Ovary (tissue), 9 donors: ENCODE measurements around the gene TDP1. TPM values are rescaled to one million over a fixed set of nuclear protein-coding genes. Genes with fewer than 3 reads are reported as not detected.

Experiments
- DNase-seq, 5 donors: peaks; one replicate each; pipeline ENCODE4 v3.0.0-alpha.2; 2019 to 2020
- H3K27ac ChIP-seq, 2 donors: fragments of 200-600 bp; one replicate each; pipeline versions ENCODE4 v1.5.1 to v1.8.0; 2019 to 2022
- H3K27me3 ChIP-seq: fragments of 200-600 bp; one replicate; pipeline ENCODE4 v1.8.0; 2022
- H3K36me3 ChIP-seq: fragments of 200-600 bp; sonication (generic); one replicate; pipeline ENCODE4 v1.5.1; 2019
- H3K4me1 ChIP-seq: one replicate; pipeline ENCODE4 v1.8.1; 2013; ENCODE audit warnings: mild to moderate bottlenecking, moderate library complexity; ENCODE audit not compliant: insufficient read depth
- H3K4me3 ChIP-seq: fragments of 200-600 bp; sonication (generic); one replicate; pipeline ENCODE4 v1.5.1; 2017
- H3K9me3 ChIP-seq, 2 donors: fragments of 200-600 bp in 1 of 2; sonication (generic) in 1 of 2; one replicate each; pipeline versions ENCODE4 v1.5.1 to v1.8.1; 2013 to 2019; ENCODE audit warnings: mild to moderate bottlenecking in 1 of 2, moderate library complexity in 1 of 2
- EP300 ChIP-seq: sonication (generic); formaldehyde crosslinking; IDR thresholded peaks from one replicate; pipeline ENCODE4 v1.6.1; 2017; ENCODE audit warnings: antibody characterized with exemption
- POLR2A ChIP-seq: fragments of 450-650 bp; IDR thresholded peaks from one replicate; pipeline ENCODE4 v1.6.1; 2017; ENCODE audit warnings: antibody characterized with exemption, mild to moderate bottlenecking, moderate library complexity
- WGBS, 3 donors: extraction: QIAGEN DNeasy Blood & Tissue Kit in 1 of 3; methylation state at CpG; one replicate each; pipeline versions ENCODE4 v1.1.5 to v1.1.7; 2013 to 2017; 5-methylcytosine and 5-hydroxymethylcytosine counted together
- intact Hi-C, 4 donors: fragments of 100-400 bp; cut with DNase I; formaldehyde crosslinking; loops; one replicate each; pipeline versions ENCODE4 v1.11.0 to v1.15.1; 2022 to 2023
- polyA plus RNA-seq, 2 donors: library from polyadenylated mRNA; stranded (reverse); fragments of 200-250 nt in 1 of 2; fragments of 350-450 nt in 1 of 2; fragmentation: Illumina TruSeq in 1 of 2; extraction: RNeasy Lipid Tissue Mini Kit (QIAGEN cat#74804) in 1 of 2; gene quantifications; one replicate each; pipeline ENCODE4 v1.2.3, GENCODE V29; 2013 to 2014
- total RNA-seq, 7 donors: library from RNA; depleted of rRNA in 2 of 7; stranded (reverse); fragments of >200 nt in 2 of 7; fragmentation: NEBNext Ultra II Directional in 3 of 7; extraction: Animal tissue kit (Norgen Biotek cat#: 25700) in 3 of 7; gene quantifications; one replicate each; pipeline versions ENCODE4 v1.1.0 to v1.2.4, GENCODE V29; 2016 to 2023
- TF ChIP-seq, protein P1 (sequence below), 3 donors: fragments of 450-650 bp in 2 of 3; fragments of 200-600 bp in 1 of 3; IDR thresholded peaks; one replicate each; pipeline versions ENCODE4 v1.5.1 to v1.8.0; 2016 to 2022; ENCODE audit warnings: antibody characterized with exemption in 3 of 3, mild to moderate bottlenecking in 1 of 3
- donor health status: DM: no; HTN: no; CAD: no; lungs with moderate emphysema.
- donor health status: DM: no; HTN: no; CAD: no.
- donor health status: Bipolar disorder and iron deficiency.
- donor health status: DM: yes; HTN: yes; CAD: no.
- donor health status: DM: no; HTN: no; CAD: no.
- donor health status: DM: yes; HTN: yes; CAD: no.

The TDP1 gene
- total and polyA plus RNA-seq, 9 donors, result 5.4 to 14.5 (median 9.9) TPM

DNA sequence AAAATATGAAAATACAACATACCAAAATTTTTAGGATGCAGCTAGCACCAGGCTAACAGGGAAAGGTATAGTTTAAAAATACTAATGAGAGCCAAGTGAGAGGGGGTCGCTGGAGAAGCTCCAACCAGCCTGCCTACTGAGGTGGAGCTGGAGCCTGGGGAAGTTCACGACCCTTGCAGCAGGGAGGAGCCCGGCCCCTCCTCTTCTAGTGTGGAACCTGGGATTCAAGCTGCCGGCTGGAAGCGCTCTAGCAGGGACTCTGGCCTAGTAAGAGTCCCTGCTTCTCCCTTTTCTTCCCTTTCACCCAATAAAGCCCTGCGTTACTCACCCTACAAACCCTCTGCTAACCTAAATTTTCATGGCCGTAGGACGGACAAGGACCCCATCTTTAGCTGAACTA is 101.1 kb downstream of the TDP1 start:
- H3K4me1 ChIP-seq, result peaks cover 11% of the 10 kb centered on the region
- H3K27ac ChIP-seq, result no peak overlapping the region
- no peak overlapping the region for H3K4me3 ChIP-seq
- no peak for DNase-seq
- H3K27me3 ChIP-seq, result no peaks in the 10 kb centered on the region
- WGBS, 3 donors, result 43 to 49% (median 48%) methylated on average over 8 of the region's 8 CpGs
- TF ChIP-seq POLR2A (no peak), EP300 (no peak)
- TF ChIP-seq, protein P1, sequence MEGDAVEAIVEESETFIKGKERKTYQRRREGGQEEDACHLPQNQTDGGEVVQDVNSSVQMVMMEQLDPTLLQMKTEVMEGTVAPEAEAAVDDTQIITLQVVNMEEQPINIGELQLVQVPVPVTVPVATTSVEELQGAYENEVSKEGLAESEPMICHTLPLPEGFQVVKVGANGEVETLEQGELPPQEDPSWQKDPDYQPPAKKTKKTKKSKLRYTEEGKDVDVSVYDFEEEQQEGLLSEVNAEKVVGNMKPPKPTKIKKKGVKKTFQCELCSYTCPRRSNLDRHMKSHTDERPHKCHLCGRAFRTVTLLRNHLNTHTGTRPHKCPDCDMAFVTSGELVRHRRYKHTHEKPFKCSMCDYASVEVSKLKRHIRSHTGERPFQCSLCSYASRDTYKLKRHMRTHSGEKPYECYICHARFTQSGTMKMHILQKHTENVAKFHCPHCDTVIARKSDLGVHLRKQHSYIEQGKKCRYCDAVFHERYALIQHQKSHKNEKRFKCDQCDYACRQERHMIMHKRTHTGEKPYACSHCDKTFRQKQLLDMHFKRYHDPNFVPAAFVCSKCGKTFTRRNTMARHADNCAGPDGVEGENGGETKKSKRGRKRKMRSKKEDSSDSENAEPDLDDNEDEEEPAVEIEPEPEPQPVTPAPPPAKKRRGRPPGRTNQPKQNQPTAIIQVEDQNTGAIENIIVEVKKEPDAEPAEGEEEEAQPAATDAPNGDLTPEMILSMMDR (IDR thresholded peaks at IDR 0.05), result no peak
- H3K9me3 ChIP-seq, result no peaks in the 10 kb centered on the region
- no peaks in the 10 kb centered on the region for H3K36me3 ChIP-seq
- intact Hi-C loops, result no loop called here

DNA sequence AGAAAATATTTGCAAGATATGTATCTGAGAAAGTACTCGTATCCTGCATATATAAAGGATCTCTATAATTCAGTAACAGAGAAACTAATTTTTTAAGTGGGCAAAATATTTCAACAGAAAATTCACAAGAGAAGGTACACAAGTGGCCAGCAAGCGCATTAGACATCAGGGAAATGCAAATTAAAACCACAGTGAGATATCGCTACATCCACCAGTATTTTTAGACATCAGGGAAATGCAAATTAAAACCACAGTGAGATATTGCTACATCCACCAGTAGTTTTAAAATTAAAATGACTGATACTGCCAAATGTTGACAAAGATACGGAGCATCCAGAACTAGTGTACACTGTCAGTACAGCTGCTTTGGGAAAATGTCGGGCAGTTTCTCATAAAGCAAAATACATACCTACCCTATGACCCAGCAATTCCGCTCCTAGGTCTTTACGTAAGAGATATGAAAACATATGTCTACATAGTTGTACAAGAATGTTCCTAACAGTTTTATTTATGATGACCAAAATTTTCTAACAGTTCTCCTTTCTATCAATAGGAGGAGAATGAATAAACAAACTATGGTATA is 103.2 kb downstream of the TDP1 start:
- Histone ChIP-seq H3K27ac (no peak overlapping the region), H3K9me3 (no peaks in the 10 kb centered on the region), H3K4me3 (no peak overlapping the region), H3K27me3 (no peaks in the 10 kb centered on the region), H3K4me1 (peaks cover 14% of the 10 kb centered on the region), H3K36me3 (no peaks in the 10 kb centered on the region)
- WGBS, 3 donors, result 89 to 92% (median 89%) methylated on average over 7 of the region's 7 CpGs
- TF ChIP-seq POLR2A, result no peak
- intact Hi-C loops, result no loop called here
- DNase-seq, result no peak

DNA sequence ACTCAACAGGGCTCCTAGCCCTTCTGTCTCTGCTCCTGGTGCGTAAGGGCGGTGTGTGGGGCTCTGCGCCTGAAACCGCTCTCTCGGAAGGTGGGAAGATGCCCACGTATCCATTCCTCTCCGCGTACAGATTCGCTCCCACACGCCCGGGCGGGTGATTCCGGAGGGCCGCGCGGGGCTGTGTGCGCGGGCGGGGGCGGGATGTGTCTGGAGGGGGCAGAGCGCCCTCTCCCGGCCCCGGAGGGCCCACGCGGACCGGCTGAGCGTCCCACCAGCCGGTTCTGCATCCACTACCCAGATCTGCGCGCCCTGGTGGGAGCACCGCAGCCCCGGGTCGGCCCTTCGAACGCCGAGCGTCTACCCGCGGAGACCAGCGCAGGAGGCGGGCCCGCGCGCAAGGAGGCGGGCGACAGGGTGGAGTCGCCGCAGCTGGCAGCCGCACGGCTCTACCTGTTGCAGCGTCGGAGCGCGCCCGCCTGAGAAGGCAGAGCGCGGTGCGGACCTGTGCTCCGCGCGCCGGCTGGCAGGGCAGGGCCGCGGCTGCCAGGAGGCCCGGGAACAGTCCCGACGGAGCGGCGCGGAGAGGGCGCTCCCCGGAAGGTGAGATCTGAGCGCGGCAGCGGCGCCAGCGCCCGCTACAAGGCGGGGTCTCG is 104.7 kb downstream of the TDP1 start:
- TF ChIP-seq POLR2A, result no peak
- TF ChIP-seq EP300, result no peak
- TF ChIP-seq, protein P1 (IDR thresholded peaks at IDR 0.05), result peak in 1 of 3 donors; percentile 7

DNA sequence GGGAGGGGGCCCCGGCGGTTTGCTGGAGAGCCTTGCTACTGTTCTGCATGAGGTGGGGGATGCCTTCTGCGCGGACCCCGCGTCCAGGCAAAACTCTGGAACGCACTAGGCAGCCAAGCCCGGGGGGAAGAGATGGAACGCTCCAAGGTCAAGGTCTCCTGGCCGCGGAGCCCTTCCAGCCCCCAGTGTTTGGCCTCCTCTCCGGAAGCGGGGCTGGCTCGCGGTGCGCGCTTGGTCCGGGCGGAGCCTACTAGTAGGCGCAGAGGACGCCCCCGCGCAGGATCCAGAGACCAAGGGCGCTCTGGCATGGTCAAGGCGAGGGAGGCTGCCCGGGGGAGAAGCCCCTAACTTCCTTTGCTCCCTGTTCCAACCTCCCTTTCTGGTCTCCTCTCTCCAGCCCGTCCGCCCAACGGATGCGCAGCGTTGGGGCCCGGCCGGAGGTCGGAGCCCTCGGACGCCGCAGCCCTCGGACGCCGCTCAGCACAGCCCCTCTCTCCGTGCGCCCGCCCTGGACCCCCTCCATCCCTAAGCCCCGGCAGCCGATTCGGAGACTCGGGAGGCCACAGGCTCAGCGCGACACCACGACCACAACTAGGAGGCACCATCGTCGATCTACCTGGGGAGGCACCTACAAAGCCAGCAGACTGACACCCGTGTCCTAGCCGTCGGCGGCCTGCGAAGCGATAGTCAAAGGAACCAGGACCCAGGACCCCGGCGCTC is 105.4 kb downstream of the TDP1 start:
- no peaks in the 10 kb centered on the region for H3K27me3 ChIP-seq
- intact Hi-C loops, result no loop called here

More for the DNA sequence above, 104.7 kb downstream of the TDP1 start:
- DNase-seq, result peak in 2 of 5 donors; percentile 30 to 61
- no peaks in the 10 kb centered on the region for H3K36me3 ChIP-seq
- no peak overlapping the region for H3K27ac ChIP-seq
- H3K27me3 ChIP-seq, result no peaks in the 10 kb centered on the region
- intact Hi-C loops, result no loop called here
- WGBS, 3 donors, result 0 to 2% (median 1%) methylated on average over 32 to 80 of the region's 80 CpGs
- H3K4me3 ChIP-seq, result peak overlapping the region; percentile 22
- H3K9me3 ChIP-seq, result no peaks in the 10 kb centered on the region
- H3K4me1 ChIP-seq, result peaks cover 14% of the 10 kb centered on the region

More for the DNA sequence above, 105.4 kb downstream of the TDP1 start:
- DNase-seq, result no peak
- peaks cover 14% of the 10 kb centered on the region for H3K4me1 ChIP-seq
- H3K4me3 ChIP-seq, result peak overlapping the region; percentile 22
- no peak overlapping the region for H3K27ac ChIP-seq
- no peaks in the 10 kb centered on the region for H3K9me3 ChIP-seq
- H3K36me3 ChIP-seq, result no peaks in the 10 kb centered on the region
- 0% methylated on average over 48 to 60 of the region's 60 CpGs for WGBS, 3 donors
- TF ChIP-seq, protein P1 (IDR thresholded peaks at IDR 0.05), result no peak
- no peak for TF ChIP-seq POLR2A
- no peak for TF ChIP-seq EP300
